Measurements from ENCODE around the gene CDS2.

Gene CDS2

DNA sequence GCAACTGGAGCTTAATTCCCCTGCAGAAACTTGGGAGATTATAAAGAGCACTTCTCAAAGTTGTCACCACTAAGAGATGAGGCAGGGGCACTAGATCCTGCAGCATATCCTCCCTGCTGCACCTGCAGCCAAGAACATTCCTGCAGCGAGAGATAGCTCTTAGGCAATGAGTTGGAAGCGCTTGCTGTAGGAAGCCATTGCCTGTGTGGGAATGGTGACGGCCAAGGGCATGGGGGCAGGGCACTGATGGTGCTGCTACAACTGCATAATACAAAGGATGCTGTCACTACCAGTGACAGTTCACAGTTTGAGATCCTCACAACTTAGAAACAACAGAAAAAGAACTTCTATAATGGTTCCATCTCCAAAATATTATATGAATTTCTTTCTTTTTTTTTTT is 89.9 kb downstream of the CDS2 start:
- DNase-seq, result no peak

DNA sequence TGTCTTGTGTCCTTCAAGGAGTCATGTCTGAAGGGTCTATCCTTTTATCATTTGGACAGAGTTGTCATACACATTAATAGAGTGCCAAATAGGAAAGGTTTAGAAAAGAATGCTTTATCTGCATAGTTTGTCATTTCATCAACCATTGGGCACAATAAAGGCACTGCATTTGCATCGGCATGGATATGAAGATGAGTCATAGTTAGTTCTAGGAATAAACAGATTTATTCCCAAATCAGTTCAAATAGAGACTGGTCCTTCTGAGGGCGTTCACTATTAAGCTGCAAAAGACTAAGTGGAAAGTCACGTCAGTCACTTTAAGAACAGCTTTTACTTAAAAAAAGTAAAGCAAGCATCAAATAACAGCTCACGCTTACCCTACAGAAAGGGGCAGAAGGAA is 90.8 kb downstream of the CDS2 start:
- DNase-seq, result no peak

DNA sequence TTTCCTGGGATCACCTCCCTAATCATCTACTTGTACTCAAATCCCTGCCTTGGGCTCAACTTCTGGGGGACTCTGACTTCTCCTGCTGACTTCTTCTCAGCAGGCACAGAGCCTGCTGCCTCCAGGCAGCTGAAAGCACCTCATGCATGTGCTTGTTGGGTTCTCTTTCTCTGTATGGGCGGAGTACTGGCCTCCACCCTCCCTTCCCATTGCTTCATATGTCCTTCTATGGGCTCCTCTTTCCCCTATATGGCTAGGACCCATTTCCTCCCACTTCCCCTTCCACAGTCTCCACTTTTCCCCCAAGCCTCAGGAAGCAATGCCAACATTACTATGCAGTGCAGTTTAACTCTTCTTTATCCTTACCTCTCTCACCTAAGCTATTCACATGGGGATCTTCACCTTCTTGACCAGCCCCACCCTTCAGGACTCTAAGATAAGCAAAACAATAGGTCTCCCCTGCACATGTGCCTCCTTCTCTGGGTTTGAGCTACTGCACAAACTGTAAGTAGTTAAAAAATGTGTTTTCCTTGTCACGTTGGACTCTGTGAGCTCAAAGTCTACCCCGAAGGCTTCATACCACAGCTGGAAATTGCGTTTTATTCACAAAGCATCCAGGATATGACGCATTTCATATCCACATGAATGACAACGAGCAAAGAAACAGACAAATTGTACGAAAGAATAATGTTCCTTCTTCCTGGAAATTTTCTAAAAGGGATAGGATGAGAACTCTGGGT is 93.7 kb downstream of the CDS2 start:
- no peak for DNase-seq

DNA sequence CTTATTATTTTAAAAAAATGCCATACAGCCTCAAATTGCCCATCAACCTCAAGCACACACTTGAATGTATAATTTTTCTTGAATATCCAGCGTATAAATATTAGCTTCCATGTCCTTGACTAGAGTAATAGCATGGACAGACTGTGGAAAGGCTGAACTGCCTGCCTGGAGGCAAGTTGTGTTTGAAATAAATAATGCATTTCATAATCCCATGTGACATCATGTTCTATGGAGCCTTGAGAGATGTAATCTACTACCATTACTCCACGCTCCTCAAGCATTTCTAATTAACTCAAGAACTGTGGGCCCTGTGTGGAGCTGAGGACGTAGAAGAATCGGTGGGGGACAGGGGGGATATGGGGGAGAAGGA is 94.2 kb downstream of the CDS2 start:
- DNase-seq, result no peak

DNA sequence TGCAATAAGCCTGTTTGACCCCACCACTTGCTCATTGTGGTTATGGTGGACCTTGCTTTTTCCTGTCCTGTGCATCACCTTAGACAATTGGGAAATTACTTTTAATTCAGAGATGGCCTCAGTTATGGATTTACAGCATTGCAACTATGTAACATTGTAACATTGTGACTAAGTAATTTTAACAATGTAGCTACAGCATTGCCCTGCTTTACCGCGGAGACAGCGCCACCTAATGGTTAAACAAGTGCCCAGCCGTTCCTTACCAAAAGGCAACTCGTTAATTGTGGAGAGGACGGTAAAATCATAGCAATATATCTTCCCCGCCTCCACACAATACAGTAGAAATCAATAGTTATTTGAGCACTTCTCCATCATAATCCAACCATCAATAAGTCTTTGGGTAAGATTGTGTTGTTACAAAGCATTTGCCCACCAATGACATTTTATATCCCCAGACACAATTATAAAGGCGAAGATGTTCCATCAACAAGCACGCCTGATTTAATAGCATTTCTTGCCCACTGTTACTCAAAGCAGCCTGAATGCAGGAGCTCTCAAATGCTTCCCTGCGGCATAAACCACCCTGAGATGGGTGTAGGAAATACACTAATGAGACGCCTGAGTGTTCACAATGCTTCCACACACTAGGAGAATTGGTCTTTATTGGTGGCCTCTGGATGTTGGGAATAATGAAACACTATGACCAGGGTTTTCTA is 96.3 kb downstream of the CDS2 start:
- no peak for DNase-seq

DNA sequence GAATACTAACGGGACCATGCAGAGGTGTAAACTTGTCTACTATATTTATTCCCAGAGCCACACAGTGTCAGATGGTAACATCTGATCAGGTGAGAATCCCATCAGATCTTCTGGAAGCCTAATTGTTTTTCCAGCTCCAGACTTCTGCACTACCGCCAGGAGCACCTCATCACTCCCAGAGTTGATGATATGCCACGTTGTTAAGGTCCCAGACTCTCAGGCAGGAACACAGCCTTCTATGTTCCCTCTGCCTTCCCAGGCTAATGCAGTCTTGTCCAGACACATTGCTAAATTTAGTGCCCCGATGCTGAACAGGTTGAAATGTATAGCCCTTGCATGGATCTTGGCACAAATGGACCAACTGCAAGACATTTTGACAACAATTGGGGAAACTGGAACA is 103.7 kb downstream of the CDS2 start:
- DNase-seq, result no peak

DNA sequence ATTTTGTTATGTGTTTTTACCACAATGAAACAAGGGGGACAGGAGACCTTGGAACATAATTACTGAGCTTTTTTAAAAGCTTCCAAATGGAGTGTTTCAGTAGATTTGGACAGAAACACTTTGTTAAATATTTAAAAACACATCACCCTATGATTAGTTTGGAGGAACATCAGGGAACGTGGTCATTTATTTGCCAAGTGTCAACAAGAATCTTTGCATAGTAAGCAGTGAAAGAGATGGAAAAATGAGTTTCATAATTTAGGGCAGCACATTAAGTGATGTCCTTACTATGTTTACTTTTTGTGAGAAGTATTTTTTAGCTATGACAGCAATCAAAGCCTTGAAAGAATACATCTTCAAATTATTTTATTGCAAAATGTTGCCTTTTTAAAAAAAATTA is 107.3 kb downstream of the CDS2 start:
- DNase-seq, result no peak

DNA sequence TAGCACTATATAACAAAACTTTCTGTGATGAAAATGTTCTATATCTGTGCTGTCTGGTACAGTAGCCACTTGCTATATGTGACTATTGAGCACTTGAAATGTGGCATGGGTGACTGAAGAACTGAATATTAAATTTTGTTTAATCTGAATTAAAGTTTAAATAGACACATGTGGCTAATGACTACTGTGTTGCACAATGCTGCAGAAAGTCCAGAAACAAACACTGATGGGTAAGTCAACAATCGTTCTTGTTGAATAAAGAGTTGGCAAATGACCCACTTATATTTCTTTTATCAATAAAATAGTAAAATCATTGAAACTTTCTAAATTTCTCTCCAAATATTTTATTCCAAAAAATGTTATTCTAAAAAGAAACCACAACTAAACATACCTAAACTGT is 108.2 kb downstream of the CDS2 start:
- no peak for DNase-seq
